WI38 (cell line): Measurements from ENCODE around the gene TMEM47.

Experiments used
- H3K4me3 ChIP-seq: 2 replicates; pipeline ENCODE4 v1.5.1; 2011; ENCODE audit warnings: low read depth, mild to moderate bottlenecking, control low read depth, low read length
- CTCF ChIP-seq: IDR thresholded peaks from 2 replicates; pipeline ENCODE4 v1.5.1; 2012; ENCODE audit warnings: low read depth, mild to moderate bottlenecking, control low read depth, low read length

TMEM47 gene

GRCh38 chrX:34586346-34586911, 70.7 kb downstream of the TMEM47 start:
- TF ChIP-seq CTCF = no peak
- no peak overlapping the region for H3K4me3 ChIP-seq

- no peak for TF ChIP-seq CTCF
- H3K4me3 ChIP-seq = no peak overlapping the region
These were observed 71.5 kb downstream of the TMEM47 start for GRCh38 chrX:34585561-34585960.

- no peak overlapping the region for H3K4me3 ChIP-seq
- TF ChIP-seq CTCF = no peak
These were observed 72.3 kb downstream of the TMEM47 start for GRCh38 chrX:34584781-34585180.

- no peak for TF ChIP-seq CTCF
- H3K4me3 ChIP-seq = no peak overlapping the region
These were observed 77.0 kb downstream of the TMEM47 start for GRCh38 chrX:34580069-34580468.

- TF ChIP-seq CTCF = no peak
These were observed 78.8 kb downstream of the TMEM47 start for GRCh38 chrX:34578237-34578636.

More at GRCh38 chrX:34578237-34578636, 78.8 kb downstream of the TMEM47 start:
- H3K4me3 ChIP-seq = no peak overlapping the region
